Glomerular endothelial cell (primary cell): ENCODE results near the gene HMGB1. TPM values are rescaled to one million over a fixed set of nuclear protein-coding genes. Genes with fewer than 3 reads are reported as not detected.

Source experiments
- DNase-seq: peaks from one replicate; pipeline ENCODE4 v3.0.0-alpha.2; 2011; ENCODE audit warnings: low read depth, low spot score; ENCODE audit errors: extremely low read depth
- total RNA-seq: library from RNA; depleted of rRNA; stranded (reverse); fragments of >200 nt; gene quantifications from 2 replicates; pipeline ENCODE4 v1.2.3, GENCODE V29; 2015

Gene HMGB1
- total RNA-seq, 1 donor from 2014 or later = 383 TPM

- DNase-seq = no peak
Measured at GRCh38 chr13:30406779-30407416, 58.8 kb downstream of the HMGB1 start.

Other genes with a start within 250 kb of the HMGB1 start
- 14.3 and 22.2 TPM in 2 replicates for gene KATNAL1, start 158.4 kb downstream of the HMGB1 start, total RNA-seq
- gene UBE2L5, start 43.4 kb downstream of the HMGB1 start, total RNA-seq = 0.18 TPM in 1 of 2 replicates, not detected in the other
- gene USPL1, start 152.0 kb upstream of the HMGB1 start, total RNA-seq = 16.4 and 22.8 TPM in 2 replicates